ENCODE measurements around the gene GPN1. TPM values are rescaled to one million over a fixed set of nuclear protein-coding genes. Genes with fewer than 3 reads are reported as not detected.
"Not testable (repeated sequence)": the region's sequence is repeated elsewhere in the genome, so short reads cannot be mapped to it uniquely, and the experiment has no call there.

GPN1 gene
- total and polyA plus RNA-seq, 7 donors = 15.2 to 31.2 (median 24.4) TPM

DNA sequence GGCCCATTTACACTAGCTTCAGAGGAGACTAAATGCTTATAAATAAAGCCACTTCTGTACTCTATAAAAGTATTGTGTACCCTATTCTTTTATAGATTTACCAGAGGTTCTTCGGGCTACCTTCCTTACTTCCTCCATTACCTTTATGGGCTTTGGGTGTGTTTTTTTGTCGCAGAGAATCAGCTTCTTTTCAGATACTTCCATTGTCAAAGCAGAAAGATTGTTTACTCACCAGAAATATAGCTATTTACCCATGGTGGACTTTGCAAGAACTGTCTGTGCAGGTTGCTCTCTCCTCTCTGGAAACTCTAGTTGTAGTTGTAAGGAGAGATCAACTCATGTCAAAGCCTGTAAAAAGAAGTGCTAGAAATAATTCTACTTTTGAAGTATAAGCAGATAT lies 14.9 kb upstream of the GPN1 start:
- Histone ChIP-seq H3K27me3 (no peaks in the 10 kb centered on the region), H3K36me3 (peaks cover 8 to 80% (median 38%) of the 10 kb centered on the region in 4 donors), H3K27ac (no peak overlapping the region), H3K9me3 (no peaks in the 10 kb centered on the region), H3K4me1 (no peaks in the 10 kb centered on the region), H3K4me3 (no peak overlapping the region)
- intact Hi-C loops (cut with DNase I) = no loop called here
- no peak for DNase-seq
- TF ChIP-seq POLR2A (IDR thresholded peaks at IDR 0.05) = no peak
- no peak for TF ChIP-seq CTCF (IDR thresholded peaks at IDR 0.05)
- WGBS, 2 donors = 25 to 66% methylated on average over 2 of the region's 2 CpGs

- H3K36me3 ChIP-seq = peaks cover 8 to 82% (median 39%) of the 10 kb centered on the region in 4 donors
- H3K27me3 ChIP-seq = no peaks in the 10 kb centered on the region
- no peak for DNase-seq
- H3K27ac ChIP-seq = no peak overlapping the region
- TF ChIP-seq POLR2A (IDR thresholded peaks at IDR 0.05) = no peak
- TF ChIP-seq EP300 (IDR thresholded peaks at IDR 0.05) = no peak
- TF ChIP-seq POLR2AphosphoS5 (IDR thresholded peaks at IDR 0.05) = no peak
- no peak for TF ChIP-seq CTCF (IDR thresholded peaks at IDR 0.05)
- H3K4me3 ChIP-seq = no peak overlapping the region
- WGBS, 2 donors = 98 to 100% methylated on average over 3 of the region's 3 CpGs
- intact Hi-C loops (cut with DNase I) = no loop called here
- H3K9me3 ChIP-seq = no peaks in the 10 kb centered on the region
- H3K4me1 ChIP-seq = no peaks in the 10 kb centered on the region
These were observed 13.5 kb upstream of the GPN1 start for GRCh38 chr2:27615316-27615715.

- intact Hi-C loops (cut with DNase I) = no loop called here
- DNase-seq = no peak
These were observed 7.3 kb upstream of the GPN1 start for GRCh38 chr2:27621524-27621923.

GRCh38 chr2:27622921-27623384 lies 5.9 kb upstream of the GPN1 start:
- TF ChIP-seq EP300 (IDR thresholded peaks at IDR 0.05) (no peak), CTCF (IDR thresholded peaks at IDR 0.05) (no peak), POLR2A (IDR thresholded peaks at IDR 0.05) (no peak), POLR2AphosphoS5 (IDR thresholded peaks at IDR 0.05) (no peak)
- no peaks in the 10 kb centered on the region for H3K9me3 ChIP-seq
- intact Hi-C loops (cut with DNase I) = no loop called here
- peaks cover 0 to 10% (median 4%) of the 10 kb centered on the region in 4 donors for H3K4me1 ChIP-seq
- H3K36me3 ChIP-seq = peaks cover 7 to 64% (median 26%) of the 10 kb centered on the region in 4 donors
- no peak for DNase-seq
- 90 to 93% methylated on average over 3 of the region's 3 CpGs for WGBS, 2 donors
- no peak overlapping the region for H3K27ac ChIP-seq
- H3K27me3 ChIP-seq = no peaks in the 10 kb centered on the region
- H3K4me3 ChIP-seq = no peak overlapping the region

More at GRCh38 chr2:27621524-27621923, 7.3 kb upstream of the GPN1 start:
- no peaks in the 10 kb centered on the region for H3K4me1 ChIP-seq
- 82 to 85% methylated on average over 1 of the region's 1 CpG for WGBS, 2 donors
- H3K36me3 ChIP-seq = peaks cover 15 to 79% (median 39%) of the 10 kb centered on the region in 4 donors
- no peaks in the 10 kb centered on the region for H3K27me3 ChIP-seq
- TF ChIP-seq CTCF (IDR thresholded peaks at IDR 0.05) (no peak), POLR2AphosphoS5 (IDR thresholded peaks at IDR 0.05) (no peak), POLR2A (IDR thresholded peaks at IDR 0.05) (no peak), EP300 (IDR thresholded peaks at IDR 0.05) (no peak)
- H3K4me3 ChIP-seq = no peak overlapping the region
- H3K27ac ChIP-seq = no peak overlapping the region
- no peaks in the 10 kb centered on the region for H3K9me3 ChIP-seq

GRCh38 chr2:27624943-27625342 lies 3.9 kb upstream of the GPN1 start:
- no peaks in the 10 kb centered on the region for H3K27me3 ChIP-seq
- intact Hi-C loops (cut with DNase I) = loop anchor here (5.0 kb wide), 1 partner anchor 133 kb away; no protein-coding TSS in a partner anchor
- no peak for DNase-seq
- no peak overlapping the region for H3K27ac ChIP-seq
- H3K9me3 ChIP-seq = no peaks in the 10 kb centered on the region
- H3K4me1 ChIP-seq = peaks cover 0 to 23% (median 14%) of the 10 kb centered on the region in 4 donors
- TF ChIP-seq POLR2A (IDR thresholded peaks at IDR 0.05) = no peak
- TF ChIP-seq POLR2AphosphoS5 (IDR thresholded peaks at IDR 0.05) = no peak
- TF ChIP-seq EP300 (IDR thresholded peaks at IDR 0.05) = no peak
- TF ChIP-seq CTCF (IDR thresholded peaks at IDR 0.05) = no peak
- no peak overlapping the region for H3K4me3 ChIP-seq
- peaks cover 7 to 44% (median 15%) of the 10 kb centered on the region in 4 donors for H3K36me3 ChIP-seq

GRCh38 chr2:27626323-27626722 lies 2.5 kb upstream of the GPN1 start:
- not testable (repeated sequence) for DNase-seq, H3K9me3 ChIP-seq, H3K4me3 ChIP-seq, H3K27me3 ChIP-seq
- Histone ChIP-seq H3K27ac (peak overlapping the region in 2 of 4 donors; percentile 17 to 80), H3K4me1 (peaks cover 0 to 25% (median 18%) of the 10 kb centered on the region in 4 donors), H3K36me3 (peaks cover 4 to 41% (median 14%) of the 10 kb centered on the region in 4 donors)
- 91 to 92% methylated on average over 1 of the region's 1 CpG for WGBS, 2 donors
- intact Hi-C loops (cut with DNase I) = loop anchor here (5.0 kb wide), 1 partner anchor 134 kb away; no protein-coding TSS in a partner anchor

DNA sequence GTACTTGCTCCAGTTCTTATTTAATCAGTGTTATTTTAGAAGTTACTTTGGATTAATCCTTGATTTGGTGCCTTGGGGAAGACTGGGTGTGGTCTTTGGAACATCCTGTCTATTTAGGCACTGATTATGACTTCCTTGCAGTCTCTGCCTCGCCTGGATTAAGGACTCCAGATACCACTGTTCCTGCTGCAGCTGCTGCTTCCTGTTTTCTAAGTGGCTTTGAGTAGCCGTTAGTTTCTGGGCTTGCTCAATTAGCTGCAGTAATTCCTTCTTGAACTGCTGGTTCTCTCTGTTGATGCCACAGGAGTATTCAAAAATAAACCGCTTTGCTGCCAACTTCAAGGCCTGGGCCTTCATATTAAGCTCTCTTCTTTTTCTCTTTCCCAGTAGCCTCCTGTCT lies 1.9 kb upstream of the GPN1 start:
- peak overlapping the region in 2 of 4 donors; percentile 17 to 80 for H3K27ac ChIP-seq
- not testable (repeated sequence) for DNase-seq, H3K4me3 ChIP-seq, H3K9me3 ChIP-seq, H3K27me3 ChIP-seq
- intact Hi-C loops (cut with DNase I) = loop anchor here (5.0 kb wide), 1 partner anchor 135 kb away; no protein-coding TSS in a partner anchor
- peaks cover 0 to 25% (median 18%) of the 10 kb centered on the region in 4 donors for H3K4me1 ChIP-seq
- 42 to 54% methylated on average over 3 of the region's 3 CpGs for WGBS, 2 donors
- peaks cover 0 to 41% (median 15%) of the 10 kb centered on the region in 4 donors for H3K36me3 ChIP-seq

Data from sigmoid colon (tissue), 7 donors.